ENCODE results near the gene BCCIP.

GRCh38 chr10:125795637-125796190 lies 27.6 kb upstream of the BCCIP start:
- TF ChIP-seq CTCF (IDR thresholded peaks at IDR 0.05) = no peak
- TF ChIP-seq EZH2 (IDR thresholded peaks at IDR 0.05; ENCODE audit: borderline replicate concordance, insufficient read depth, low read depth, low read length, poor library complexity, severe bottlenecking) = no peak

Data from B cell (primary cell).